Mesothelial cell of epicardium (in vitro differentiated cells): ENCODE data around the gene RTN3. TPM values are rescaled to one million over a fixed set of nuclear protein-coding genes. Genes with fewer than 3 reads are reported as not detected.

Source experiments
- DNase-seq, 2 experiments: peaks; one replicate each; pipeline ENCODE4 v3.0.0; 2021; ENCODE audit warnings: low spot score in 2 of 2; ENCODE audit not compliant: unreplicated experiment in 2 of 2
- H3K27ac Mint-ChIP-seq: 2 replicates; pipeline ENCODE4 v1.8.0; 2021; ENCODE audit warnings: mixed read lengths
- H3K27me3 Mint-ChIP-seq: 2 replicates; pipeline ENCODE4 v1.8.0; 2021; ENCODE audit warnings: low read depth, mixed read lengths
- H3K36me3 Mint-ChIP-seq: 2 replicates; pipeline ENCODE4 v1.8.0; 2021; ENCODE audit warnings: mixed read lengths
- H3K4me1 Mint-ChIP-seq: 2 replicates; pipeline ENCODE4 v1.8.0; 2021; ENCODE audit warnings: mixed read lengths
- H3K4me3 Mint-ChIP-seq: 2 replicates; pipeline ENCODE4 v1.8.0; 2021; ENCODE audit warnings: mild to moderate bottlenecking, moderate library complexity, mixed read lengths
- H3K9me3 Mint-ChIP-seq: 2 replicates; pipeline ENCODE4 v1.8.0; 2021; ENCODE audit warnings: mixed read lengths
- CTCF ChIP-seq: fragments of 200-600 bp; sonication (generic); IDR thresholded peaks from one replicate; pipeline ENCODE4 v1.5.0; 2021; ENCODE audit warnings: antibody characterized with exemption; ENCODE audit not compliant: unreplicated experiment
- total RNA-seq: library from RNA; stranded (reverse); gene quantifications from 3 replicates; pipeline ENCODE4 v1.2.1, GENCODE V29; 2021

Gene RTN3
- total RNA-seq, 1 donor from 2014 or later = 92.4 TPM

GRCh38 chr11:63716046-63716445, 34.7 kb downstream of the RTN3 start:
- no peak overlapping the region for H3K4me3 Mint-ChIP-seq
- no peak for DNase-seq
- no peaks in the 10 kb centered on the region for H3K27me3 Mint-ChIP-seq
- H3K27ac Mint-ChIP-seq = no peak overlapping the region
- TF ChIP-seq CTCF = no peak
- no peaks in the 10 kb centered on the region for H3K9me3 Mint-ChIP-seq
- no peaks in the 10 kb centered on the region for H3K36me3 Mint-ChIP-seq
- peaks cover 16% of the 10 kb centered on the region for H3K4me1 Mint-ChIP-seq

GRCh38 chr11:63719001-63719400, 37.7 kb downstream of the RTN3 start:
- Mint-ChIP-seq H3K4me3 (no peak overlapping the region), H3K36me3 (no peaks in the 10 kb centered on the region), H3K27ac (no peak overlapping the region), H3K27me3 (no peaks in the 10 kb centered on the region), H3K9me3 (no peaks in the 10 kb centered on the region), H3K4me1 (peaks cover 16% of the 10 kb centered on the region)
- no peak for DNase-seq
- TF ChIP-seq CTCF = no peak

DNA sequence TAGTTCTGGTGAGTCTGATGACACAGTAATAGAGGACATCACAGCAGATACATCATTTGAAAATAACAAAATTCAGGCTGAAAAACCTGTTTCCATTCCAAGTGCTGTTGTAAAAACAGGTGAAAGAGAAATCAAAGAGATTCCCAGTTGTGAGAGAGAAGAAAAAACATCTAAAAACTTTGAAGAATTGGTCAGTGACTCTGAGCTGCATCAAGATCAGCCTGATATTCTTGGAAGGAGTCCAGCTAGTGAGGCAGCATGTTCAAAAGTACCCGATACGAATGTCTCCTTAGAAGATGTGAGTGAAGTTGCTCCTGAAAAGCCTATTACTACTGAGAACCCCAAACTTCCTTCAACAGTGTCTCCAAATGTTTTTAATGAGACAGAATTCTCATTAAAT, 38.7 kb downstream of the RTN3 start:
- TF ChIP-seq CTCF = no peak
- Mint-ChIP-seq H3K27ac (peak overlapping the region; percentile 54), H3K9me3 (no peaks in the 10 kb centered on the region), H3K4me1 (peaks cover 16% of the 10 kb centered on the region), H3K4me3 (no peak overlapping the region), H3K36me3 (no peaks in the 10 kb centered on the region), H3K27me3 (no peaks in the 10 kb centered on the region)
- no peak for DNase-seq

- Mint-ChIP-seq H3K27me3 (no peaks in the 10 kb centered on the region), H3K36me3 (no peaks in the 10 kb centered on the region), H3K4me3 (no peak overlapping the region), H3K27ac (peak overlapping the region; percentile 54), H3K4me1 (peaks cover 16% of the 10 kb centered on the region), H3K9me3 (no peaks in the 10 kb centered on the region)
- DNase-seq = no peak
- TF ChIP-seq CTCF = no peak
Measured at GRCh38 chr11:63720611-63721010, 39.3 kb downstream of the RTN3 start.

- H3K27ac Mint-ChIP-seq = no peak overlapping the region
- TF ChIP-seq CTCF = no peak
- H3K36me3 Mint-ChIP-seq = no peaks in the 10 kb centered on the region
- DNase-seq = no peak
- no peak overlapping the region for H3K4me3 Mint-ChIP-seq
- H3K27me3 Mint-ChIP-seq = no peaks in the 10 kb centered on the region
- peaks cover 5% of the 10 kb centered on the region for H3K4me1 Mint-ChIP-seq
- H3K9me3 Mint-ChIP-seq = no peaks in the 10 kb centered on the region
Measured at GRCh38 chr11:63729326-63729725, 48.0 kb downstream of the RTN3 start.

GRCh38 chr11:63736864-63737263, 55.6 kb downstream of the RTN3 start:
- no peaks in the 10 kb centered on the region for H3K9me3 Mint-ChIP-seq
- peaks cover 1% of the 10 kb centered on the region for H3K36me3 Mint-ChIP-seq
- no peaks in the 10 kb centered on the region for H3K27me3 Mint-ChIP-seq
- H3K4me1 Mint-ChIP-seq = peaks cover 15% of the 10 kb centered on the region
- TF ChIP-seq CTCF = no peak
- no peak for DNase-seq
- H3K4me3 Mint-ChIP-seq = no peak overlapping the region
- H3K27ac Mint-ChIP-seq = no peak overlapping the region
